Smooth muscle cell (in vitro differentiated cells): ENCODE measurements around the gene CACNA1C. TPM values are rescaled to one million over a fixed set of nuclear protein-coding genes. Genes with fewer than 3 reads are reported as not detected.

Source experiments
- DNase-seq: peaks from one replicate; lab custom pipeline; 2025; ENCODE audit not compliant: unreplicated experiment; lab: John Stamatoyannopoulos, UW
- H2AFZ ChIP-seq: fragments of 200-600 bp; sonication (generic); 2 replicates; pipeline ENCODE4 v1.6.0; 2016; ENCODE audit warnings: antibody characterized with exemption, low read depth, mild to moderate bottlenecking
- H3F3A ChIP-seq: fragments of 200-600 bp; sonication (generic); 2 replicates; pipeline ENCODE4 v1.6.0; 2017; ENCODE audit warnings: antibody characterized with exemption, low read depth
- H3K27ac ChIP-seq: fragments of 200-600 bp; sonication (generic); 2 replicates; pipeline ENCODE4 v1.5.1; 2016; ENCODE audit warnings: low read depth, mild to moderate bottlenecking
- H3K27me3 ChIP-seq: fragments of 200-600 bp; sonication (generic); 2 replicates; pipeline ENCODE4 v1.6.1; 2016; ENCODE audit warnings: low read depth, mild to moderate bottlenecking
- H3K36me3 ChIP-seq: fragments of 200-600 bp; sonication (generic); 2 replicates; pipeline ENCODE4 v1.5.1; 2016; ENCODE audit warnings: low read depth
- H3K4me1 ChIP-seq: fragments of 200-600 bp; sonication (generic); 2 replicates; pipeline ENCODE4 v1.5.1; 2016; ENCODE audit warnings: low read depth
- H3K4me2 ChIP-seq: fragments of 200-600 bp; sonication (generic); 2 replicates; pipeline ENCODE4 v1.6.0; 2016; ENCODE audit warnings: mild to moderate bottlenecking
- H3K4me3 ChIP-seq: fragments of 200-600 bp; sonication (generic); 2 replicates; pipeline ENCODE4 v1.5.1; 2016; ENCODE audit warnings: mild to moderate bottlenecking
- H3K79me2 ChIP-seq: fragments of 200-600 bp; sonication (generic); 2 replicates; pipeline ENCODE4 v1.6.0; 2016; ENCODE audit warnings: low read depth, mild to moderate bottlenecking
- H3K9ac ChIP-seq: fragments of 200-600 bp; sonication (generic); 2 replicates; pipeline ENCODE4 v1.6.0; 2016; ENCODE audit warnings: low read depth
- H3K9me3 ChIP-seq: fragments of 200-600 bp; sonication (generic); replicated peaks from 2 replicates; pipeline ENCODE4 v1.5.1; 2016; ENCODE audit warnings: low read depth
- H4K20me1 ChIP-seq: fragments of 200-600 bp; sonication (generic); 2 replicates; pipeline ENCODE4 v1.6.0; 2016; ENCODE audit warnings: low read depth
- CTCF ChIP-seq: fragments of 200-600 bp; sonication (generic); IDR thresholded peaks from 2 replicates; pipeline ENCODE4 v1.5.1; 2017; ENCODE audit warnings: borderline replicate concordance, mild to moderate bottlenecking, antibody characterized with exemption; ENCODE audit not compliant: insufficient read depth, poor library complexity, severe bottlenecking
- WGBS: methylation state at CpG from one replicate; pipeline ENCODE4 v1.1.7; 2016; ENCODE audit warnings: low lambda C conversion rate; 5-methylcytosine and 5-hydroxymethylcytosine counted together
- polyA plus RNA-seq: library from polyadenylated mRNA; unstranded; fragments of >200 nt; fragmentation: Nextera tagmentation; extraction: Ambion mirVana; gene quantifications from 2 replicates; pipeline ENCODE4 v1.2.1, GENCODE V29; 2016
- total RNA-seq: library from RNA; depleted of rRNA; stranded (reverse); fragments of >200 nt; gene quantifications from 2 replicates; pipeline ENCODE4 v1.2.3, GENCODE V29; 2014

CACNA1C gene
- total and polyA plus RNA-seq, 2 experiments from 2014 or later: 1.6 to 4.5 TPM

- no peaks in the 10 kb centered on the region for H3F3A ChIP-seq
- H3K36me3 ChIP-seq: no peaks in the 10 kb centered on the region
- DNase-seq: no peak
- no peaks in the 10 kb centered on the region for H3K9me3 ChIP-seq
- H3K9ac ChIP-seq: no peak overlapping the region
- H3K79me2 ChIP-seq: no peaks in the 10 kb centered on the region
- no peaks in the 10 kb centered on the region for H3K4me1 ChIP-seq
- H4K20me1 ChIP-seq: no peaks in the 10 kb centered on the region
- no peaks in the 10 kb centered on the region for H3K27me3 ChIP-seq
- 89% methylated on average over 13 of the region's 13 CpGs for WGBS
- H3K27ac ChIP-seq: no peak overlapping the region
- H2AFZ ChIP-seq: no peak overlapping the region
- no peak overlapping the region for H3K4me3 ChIP-seq
- H3K4me2 ChIP-seq: no peak overlapping the region
- no peak for TF ChIP-seq CTCF
Observed at GRCh38 chr12:2484141-2484776, 431.5 kb downstream of the CACNA1C start.

DNA sequence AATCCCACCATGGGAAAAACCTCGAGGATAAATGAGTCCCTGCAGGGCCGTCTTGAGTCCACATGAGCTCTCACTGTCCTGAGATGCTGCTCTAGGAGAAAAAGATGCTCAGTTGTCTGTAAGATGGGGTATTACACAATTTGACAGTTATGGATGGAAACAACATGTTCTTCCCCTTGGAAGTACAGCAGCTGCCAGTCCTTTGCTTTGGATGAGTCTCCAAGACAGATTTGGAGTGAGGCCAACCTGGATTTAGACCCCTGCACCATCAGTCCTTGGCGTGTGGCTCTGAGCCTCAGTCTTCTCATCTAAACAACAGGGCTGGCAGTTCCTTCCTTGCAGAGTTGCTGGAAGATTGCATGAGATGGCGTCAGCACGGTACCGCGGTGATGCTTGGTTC, 432.9 kb downstream of the CACNA1C start:
- Histone ChIP-seq H3K4me3 (no peak overlapping the region), H3K27me3 (no peaks in the 10 kb centered on the region), H3K9ac (no peak overlapping the region), H3K4me2 (no peak overlapping the region), H3K36me3 (no peaks in the 10 kb centered on the region), H3F3A (no peaks in the 10 kb centered on the region), H3K79me2 (no peaks in the 10 kb centered on the region), H3K9me3 (no peaks in the 10 kb centered on the region), H3K4me1 (no peaks in the 10 kb centered on the region), H3K27ac (no peak overlapping the region), H2AFZ (no peak overlapping the region), H4K20me1 (no peaks in the 10 kb centered on the region)
- no peak for TF ChIP-seq CTCF
- WGBS: 93% methylated on average over 7 of the region's 7 CpGs
- no peak for DNase-seq

DNA sequence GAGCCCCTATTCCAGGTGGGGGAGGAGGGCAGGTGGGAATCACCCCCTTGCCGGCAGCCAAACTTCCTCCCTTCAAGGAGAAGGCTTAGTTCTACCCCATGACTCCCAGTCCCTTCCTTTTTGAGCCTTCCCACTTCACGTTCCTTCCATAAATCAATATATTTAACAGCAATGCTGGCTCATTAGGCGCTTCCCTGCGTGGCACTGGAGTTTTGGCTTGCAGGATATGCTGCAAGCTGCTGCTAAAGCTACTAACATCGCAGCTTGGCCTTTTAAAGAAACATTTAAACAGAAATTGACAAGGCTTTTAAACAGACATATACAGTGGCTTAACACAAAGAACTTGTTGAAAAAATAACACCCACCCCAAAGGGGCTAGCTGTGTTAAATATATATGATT, 434.0 kb downstream of the CACNA1C start:
- WGBS: 92% methylated on average over 5 of the region's 5 CpGs

More for the DNA sequence above, 434.0 kb downstream of the CACNA1C start:
- Histone ChIP-seq H2AFZ (no peak overlapping the region), H3K4me1 (no peaks in the 10 kb centered on the region), H3K27ac (no peak overlapping the region), H3F3A (no peaks in the 10 kb centered on the region), H3K36me3 (no peaks in the 10 kb centered on the region), H4K20me1 (no peaks in the 10 kb centered on the region), H3K9me3 (no peaks in the 10 kb centered on the region), H3K79me2 (no peaks in the 10 kb centered on the region), H3K4me3 (no peak overlapping the region), H3K4me2 (no peak overlapping the region), H3K27me3 (no peaks in the 10 kb centered on the region), H3K9ac (no peak overlapping the region)
- DNase-seq: no peak
- no peak for TF ChIP-seq CTCF
